SK-MEL-5 (cell line): ENCODE results near the gene CCDC59. TPM values are rescaled to one million over a fixed set of nuclear protein-coding genes. Genes with fewer than 3 reads are reported as not detected.
"Not testable (repeated sequence)": the region's sequence is repeated elsewhere in the genome, so short reads cannot be mapped to it uniquely, and the experiment has no call there.

Experiments
- DNase-seq: peaks from one replicate; pipeline ENCODE4 v3.0.0-alpha.2; 2016; ENCODE audit warnings: low read depth, low spot score
- in situ Hi-C: cut with HindIII; loops from 2 replicates; pipeline ENCODE4 v1.10.0; 2016; ENCODE audit warnings: low sequenced_read_pairs, high pct_unique_total_duplicates, low pct_unique_long_range_greater_than_20kb
- polyA plus RNA-seq, 2 experiments: library from polyadenylated mRNA; depleted of rRNA; stranded (reverse); fragments of >200 nt; gene quantifications; 2 replicates each; pipeline ENCODE4 v1.2.3, GENCODE V29; 2015
- total RNA-seq: library from RNA; depleted of rRNA; stranded (reverse); fragments of >200 nt; shearing (Covaris generic); gene quantifications from 2 replicates; pipeline ENCODE4 v1.2.3, GENCODE V29; 2014; rRNA removed

CCDC59 gene
- total RNA-seq, result 59.5 and 60.1 TPM in 2 replicates
- polyA plus RNA-seq (2015; cell fraction: cytosol; rRNA removed), result 73.2 and 76.0 TPM in 2 replicates
- 80.8 and 130 TPM in 2 replicates for polyA plus RNA-seq (2015; cell fraction: nucleus; rRNA removed)

- in situ Hi-C loops, result no loop called here
These were observed at the start of gene CCDC59, which contains the start of gene METTL25 for GRCh38 chr12:82358200-82359114. Gene CCDC59 (minus strand): TSS chr12:82358387. CDS start chr12:82358376, 11 bp downstream. Gene METTL25 (plus strand): TSS chr12:82358529. CDS start chr12:82358566, 37 bp downstream.

GRCh38 chr12:82407481-82407880 is 49.3 kb upstream of the CCDC59 start:
- no peak for DNase-seq
- in situ Hi-C loops, result no loop called here

More at GRCh38 chr12:82358200-82359114, at the start of gene CCDC59, which contains the start of gene METTL25:
- DNase-seq, result peak; percentile 98

- no peak for DNase-seq
- in situ Hi-C loops, result no loop called here
These were observed 48.5 kb upstream of the CCDC59 start for GRCh38 chr12:82406651-82407050.

GRCh38 chr12:82400819-82401218 is 42.6 kb upstream of the CCDC59 start:
- in situ Hi-C loops, result no loop called here
- no peak for DNase-seq

GRCh38 chr12:82398879-82399278 is 40.7 kb upstream of the CCDC59 start:
- in situ Hi-C loops, result no loop called here
- DNase-seq, result no peak

GRCh38 chr12:82383930-82384552 is 25.9 kb upstream of the CCDC59 start:
- DNase-seq, result peak; percentile 53
- in situ Hi-C loops, result no loop called here

- in situ Hi-C loops, result no loop called here
These were observed 20.8 kb upstream of the CCDC59 start for GRCh38 chr12:82378997-82379396.

GRCh38 chr12:82375201-82375600 is 17.0 kb upstream of the CCDC59 start:
- no peak for DNase-seq
- in situ Hi-C loops, result no loop called here

More at GRCh38 chr12:82378997-82379396, 20.8 kb upstream of the CCDC59 start:
- DNase-seq, result no peak

GRCh38 chr12:82366197-82366596 is 8.0 kb upstream of the CCDC59 start:
- peak; percentile 33 for DNase-seq
- in situ Hi-C loops, result no loop called here

- in situ Hi-C loops, result no loop called here
- DNase-seq, result no peak
These were observed 5.8 kb upstream of the CCDC59 start for GRCh38 chr12:82363990-82364389.

GRCh38 chr12:82361461-82361915 is 3.3 kb upstream of the CCDC59 start:
- no peak for DNase-seq
- in situ Hi-C loops, result no loop called here

- DNase-seq, in situ Hi-C loops: not testable (repeated sequence)
These were observed 2.6 kb upstream of the CCDC59 start for GRCh38 chr12:82360834-82361233.

- in situ Hi-C loops, result no loop called here
- no peak for DNase-seq
These were observed 910 bp upstream of the CCDC59 start for GRCh38 chr12:82359115-82359478.

- in situ Hi-C loops, result no loop called here
- DNase-seq, result no peak
These were observed 365 bp downstream of the CCDC59 start for GRCh38 chr12:82357845-82358199.

- no peak for DNase-seq
- in situ Hi-C loops, result no loop called here
These were observed 847 bp downstream of the CCDC59 start for GRCh38 chr12:82357340-82357739.

- in situ Hi-C loops, result no loop called here
- no peak for DNase-seq
These were observed 6.8 kb downstream of the CCDC59 start for GRCh38 chr12:82351390-82351789.

- in situ Hi-C loops, result no loop called here
- no peak for DNase-seq
These were observed 8.0 kb downstream of the CCDC59 start for GRCh38 chr12:82350161-82350560.

- DNase-seq, result no peak
- in situ Hi-C loops, result no loop called here
These were observed 28.7 kb downstream of the CCDC59 start for GRCh38 chr12:82329508-82329907.
